Measurements from ENCODE around the gene C10orf120. TPM values are rescaled to one million over a fixed set of nuclear protein-coding genes. Genes with fewer than 3 reads are reported as not detected.

Gene C10orf120
- total and polyA plus RNA-seq, 2 donors (not counting 3 experiments of a cell fraction or from before 2014, with no cell fraction given) = not detected

DNA sequence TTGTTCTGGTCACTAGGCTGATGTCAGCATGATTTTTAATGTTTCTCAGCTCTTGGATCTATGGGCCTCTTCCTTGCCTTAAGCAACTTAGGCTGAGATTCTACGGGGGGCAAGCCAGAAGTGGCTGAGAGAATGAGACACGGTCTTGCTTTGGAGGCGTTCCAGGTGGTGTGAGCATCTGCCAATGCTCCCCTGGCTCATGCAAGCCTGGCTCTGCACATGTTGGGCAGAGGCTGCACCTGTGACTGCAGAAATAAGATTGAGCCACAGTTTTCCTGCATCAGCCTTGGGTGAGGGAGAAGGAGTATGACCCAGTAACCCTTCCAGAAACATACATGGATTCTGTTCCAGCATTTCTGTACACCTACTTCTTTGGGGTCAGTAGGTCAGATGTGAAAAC, 41.9 kb downstream of the C10orf120 start:
- Histone ChIP-seq H3K27me3 (ENCODE audit: control insufficient read depth in 2 of 2, insufficient read depth in 2 of 2, low read length in 2 of 2) (peaks cover 1 to 3% of the 10 kb centered on the region in 2 experiments), H3K4me1 (ENCODE audit: control insufficient read depth, extremely low read depth, insufficient read depth, low read length) (no peaks in the 10 kb centered on the region), H3K9me3 (replicated peaks; ENCODE audit: control insufficient read depth, insufficient read depth, low read length) (no peaks in the 10 kb centered on the region), H3K4me2 (ENCODE audit: insufficient read depth, low read length) (no peak overlapping the region), H3K36me3 (ENCODE audit: control insufficient read depth in 2 of 2, extremely low read depth in 1 of 2, insufficient read depth in 2 of 2, low read length in 2 of 2) (no peaks in the 10 kb centered on the region), H3K9ac (replicated peaks; ENCODE audit: extremely low read depth, insufficient read depth, low read length) (no peak overlapping the region), H3K79me2 (ENCODE audit: control insufficient read depth, insufficient read depth, low read length) (no peaks in the 10 kb centered on the region), H2AFZ (ENCODE audit: low read depth, low read length) (no peak overlapping the region), H4K20me1 (replicated peaks; ENCODE audit: control insufficient read depth, extremely low read depth, insufficient read depth, low read length) (no peaks in the 10 kb centered on the region), H3K27ac (ENCODE audit: insufficient read depth, low read depth, low read length) (no peak overlapping the region), H3K4me3 (replicated peaks in 1 of 3; ENCODE audit: insufficient read depth in 1 of 3, low read depth in 1 of 3, low read length in 3 of 3) (no peak overlapping the region), H3K9me1 (replicated peaks; ENCODE audit: control insufficient read depth, extremely low read depth, insufficient read depth, low read length) (no peaks in the 10 kb centered on the region)
- TF ChIP-seq GATA2 (IDR thresholded peaks at IDR 0.05; ENCODE audit: insufficient read depth, insufficient read length, low read depth, low read length) (no peak), MYC (IDR thresholded peaks at IDR 0.05; ENCODE audit: low read depth, low read length) (no peak), POLR2A (IDR thresholded peaks at IDR 0.05; ENCODE audit: low read depth, low read length) (no peak), POLR2AphosphoS5 (IDR thresholded peaks at IDR 0.05; ENCODE audit: insufficient read depth, low read depth, low read length) (no peak), FOS (IDR thresholded peaks at IDR 0.05; ENCODE audit: borderline replicate concordance, insufficient read depth, low read length) (no peak), JUN (IDR thresholded peaks at IDR 0.05; ENCODE audit: borderline replicate concordance, insufficient read depth, insufficient read length, low read depth) (no peak), EZH2 (IDR thresholded peaks at IDR 0.05; ENCODE audit: borderline replicate concordance, low read depth, low read length, severe bottlenecking) (no peak)
- TF ChIP-seq, protein P1, sequence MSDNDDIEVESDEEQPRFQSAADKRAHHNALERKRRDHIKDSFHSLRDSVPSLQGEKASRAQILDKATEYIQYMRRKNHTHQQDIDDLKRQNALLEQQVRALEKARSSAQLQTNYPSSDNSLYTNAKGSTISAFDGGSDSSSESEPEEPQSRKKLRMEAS (IDR thresholded peaks at IDR 0.05; ENCODE audit: insufficient read depth, insufficient read length) = no peak
- TF ChIP-seq, protein P2, sequence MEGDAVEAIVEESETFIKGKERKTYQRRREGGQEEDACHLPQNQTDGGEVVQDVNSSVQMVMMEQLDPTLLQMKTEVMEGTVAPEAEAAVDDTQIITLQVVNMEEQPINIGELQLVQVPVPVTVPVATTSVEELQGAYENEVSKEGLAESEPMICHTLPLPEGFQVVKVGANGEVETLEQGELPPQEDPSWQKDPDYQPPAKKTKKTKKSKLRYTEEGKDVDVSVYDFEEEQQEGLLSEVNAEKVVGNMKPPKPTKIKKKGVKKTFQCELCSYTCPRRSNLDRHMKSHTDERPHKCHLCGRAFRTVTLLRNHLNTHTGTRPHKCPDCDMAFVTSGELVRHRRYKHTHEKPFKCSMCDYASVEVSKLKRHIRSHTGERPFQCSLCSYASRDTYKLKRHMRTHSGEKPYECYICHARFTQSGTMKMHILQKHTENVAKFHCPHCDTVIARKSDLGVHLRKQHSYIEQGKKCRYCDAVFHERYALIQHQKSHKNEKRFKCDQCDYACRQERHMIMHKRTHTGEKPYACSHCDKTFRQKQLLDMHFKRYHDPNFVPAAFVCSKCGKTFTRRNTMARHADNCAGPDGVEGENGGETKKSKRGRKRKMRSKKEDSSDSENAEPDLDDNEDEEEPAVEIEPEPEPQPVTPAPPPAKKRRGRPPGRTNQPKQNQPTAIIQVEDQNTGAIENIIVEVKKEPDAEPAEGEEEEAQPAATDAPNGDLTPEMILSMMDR (IDR thresholded peaks at IDR 0.05; ENCODE audit: extremely low read depth in 1 of 2, insufficient read depth in 1 of 2, low read depth in 1 of 2, low read length in 2 of 2) = no peak
- dilution Hi-C loops (cut with MboI; ENCODE audit: extremely low pct_ligation_motif_present, low sequenced_read_pairs) = no loop called here
- CTCF ChIA-PET = interaction anchor here (0.8 to 2.8 kb wide), 2 partner anchors 9 kb away, joined by 5 to 21 read pairs; no protein-coding TSS in a partner anchor
- BruUV-seq (replicated peaks) = no TSS peak
- no peak for DNase-seq (ENCODE audit: low read depth, low spot score)
- intact Hi-C loops (cut with micrococcal nuclease) = no loop called here
- no peak for FAIRE-seq
- POLR2A ChIA-PET = no interaction called here
